Stimulated activated CD4-positive, alpha-beta T cell treated with anti-CD3 and anti-CD28 coated beads, TNF-alpha, amount 100 ng/mL, for 48 hours (primary cell): ENCODE measurements around the gene LMTK3.
A peak's percentile ranks its signal among the peaks of the same experiment; 100 is the strongest.

Experiments used
- DNase-seq, 3 donors: peaks; one replicate each; pipeline ENCODE4 v3.0.0-alpha.2; 2020; ENCODE audit warnings: low read depth in 3 of 3

LMTK3 gene

GRCh38 chr19:48511800-48512503, at the start of gene LMTK3:
TSS of gene LMTK3 (minus strand) at chr19:48511835. CDS start at chr19:48511576, 259 bp downstream.
- DNase-seq = peak in 2 of 3 donors; percentile 54 to 73

- no peak for DNase-seq
These were observed 49.8 kb upstream of the LMTK3 start for GRCh38 chr19:48561412-48561811.

- no peak for DNase-seq
These were observed 48.5 kb upstream of the LMTK3 start for GRCh38 chr19:48560095-48560530.

GRCh38 chr19:48558018-48558684, 46.5 kb upstream of the LMTK3 start:
- DNase-seq = no peak

- DNase-seq = no peak
These were observed 45.2 kb upstream of the LMTK3 start for GRCh38 chr19:48556825-48557224.

- DNase-seq = no peak
These were observed 44.5 kb upstream of the LMTK3 start for GRCh38 chr19:48556163-48556562.

- no peak for DNase-seq
These were observed 42.9 kb upstream of the LMTK3 start for GRCh38 chr19:48554385-48555091.

GRCh38 chr19:48553676-48554384, 42.2 kb upstream of the LMTK3 start:
- no peak for DNase-seq

GRCh38 chr19:48552406-48553322, 41.0 kb upstream of the LMTK3 start:
- no peak for DNase-seq

- DNase-seq = no peak
These were observed 40.0 kb upstream of the LMTK3 start, which contains the start of gene SULT2B1 for GRCh38 chr19:48551437-48552302. TSS of gene SULT2B1 (plus strand) at chr19:48552172. CDS start at chr19:48552253, 81 bp downstream.

GRCh38 chr19:48549380-48549779, 37.7 kb upstream of the LMTK3 start:
- DNase-seq = no peak

- DNase-seq = no peak
These were observed 36.7 kb upstream of the LMTK3 start for GRCh38 chr19:48548253-48548911.

GRCh38 chr19:48547722-48548121, 36.1 kb upstream of the LMTK3 start:
- DNase-seq = no peak

- no peak for DNase-seq
These were observed 33.5 kb upstream of the LMTK3 start for GRCh38 chr19:48544856-48545750.

- no peak for DNase-seq
These were observed 31.6 kb upstream of the LMTK3 start for GRCh38 chr19:48543121-48543710.

GRCh38 chr19:48541813-48542212, 30.2 kb upstream of the LMTK3 start:
- no peak for DNase-seq

- no peak for DNase-seq
These were observed 28.5 kb upstream of the LMTK3 start for GRCh38 chr19:48540110-48540509.
